Measurements from ENCODE around the gene ZNF333.

The ZNF333 gene

GRCh38 chr19:14719162-14719561 lies 29.3 kb downstream of the ZNF333 start:
- no peak for DNase-seq (ENCODE audit: insufficient read length, low spot score)
- no peak for TF ChIP-seq CTCF (IDR thresholded peaks at IDR 0.05; ENCODE audit: insufficient read depth, missing control alignments)
- no peak for FAIRE-seq

- no peak for DNase-seq (ENCODE audit: insufficient read length, low spot score)
- no peak for TF ChIP-seq CTCF (IDR thresholded peaks at IDR 0.05; ENCODE audit: insufficient read depth, missing control alignments)
- FAIRE-seq: no peak
These were observed 32.3 kb downstream of the ZNF333 start for GRCh38 chr19:14722127-14722526.

GRCh38 chr19:14728595-14728994 lies 38.7 kb downstream of the ZNF333 start:
- FAIRE-seq (no peak), DNase-seq (ENCODE audit: insufficient read length, low spot score) (no peak)
- TF ChIP-seq CTCF (IDR thresholded peaks at IDR 0.05; ENCODE audit: insufficient read depth, missing control alignments): no peak

GRCh38 chr19:14731200-14731599 lies 41.4 kb downstream of the ZNF333 start:
- no peak for TF ChIP-seq CTCF (IDR thresholded peaks at IDR 0.05; ENCODE audit: insufficient read depth, missing control alignments)
- FAIRE-seq (no peak), DNase-seq (ENCODE audit: insufficient read length, low spot score) (no peak)

GRCh38 chr19:14732510-14732909 lies 42.7 kb downstream of the ZNF333 start:
- DNase-seq (ENCODE audit: insufficient read length, low spot score) (no peak), FAIRE-seq (no peak)

GRCh38 chr19:14733574-14733973 lies 43.7 kb downstream of the ZNF333 start:
- no peak for TF ChIP-seq CTCF (IDR thresholded peaks at IDR 0.05; ENCODE audit: insufficient read depth, missing control alignments)
- FAIRE-seq (no peak), DNase-seq (ENCODE audit: insufficient read length, low spot score) (no peak)

More at GRCh38 chr19:14732510-14732909, 42.7 kb downstream of the ZNF333 start:
- TF ChIP-seq CTCF (IDR thresholded peaks at IDR 0.05; ENCODE audit: insufficient read depth, missing control alignments): no peak

- TF ChIP-seq CTCF (IDR thresholded peaks at IDR 0.05; ENCODE audit: insufficient read depth, missing control alignments): no peak
- no peak for FAIRE-seq
- DNase-seq (ENCODE audit: insufficient read length, low spot score): no peak
These were observed 46.1 kb downstream of the ZNF333 start for GRCh38 chr19:14735915-14736314.
